Activated T-cell treated with anti-CD3 and anti-CD28 coated beads, Interleukin-2, amount 50 U/mL, for 72 hours (primary cell): Measurements from ENCODE around the gene GIMD1. TPM values are rescaled to one million over a fixed set of nuclear protein-coding genes. Genes with fewer than 3 reads are reported as not detected.
"Not testable (repeated sequence)": the region's sequence is repeated elsewhere in the genome, so short reads cannot be mapped to it uniquely, and the experiment has no call there.

Experiments
- ATAC-seq, 2 donors: fragments of 150-1000 bp; cut with Tn5 transposase; replicated peaks in 1 of 2; 2 replicates each; pipeline ENCODE4 v1.10.0; 2021; ENCODE audit warnings: moderate library complexity in 2 of 2, mild to moderate bottlenecking in 1 of 2
- DNase-seq, 2 donors: peaks; one replicate each; pipeline ENCODE4 v3.0.0; 2021 to 2022; ENCODE audit warnings: mixed read lengths in 1 of 2
- H3K27ac Mint-ChIP-seq: one replicate; pipeline ENCODE4 v1.8.0; 2022; ENCODE audit warnings: mild to moderate bottlenecking, moderate library complexity, mixed read lengths
- H3K27me3 Mint-ChIP-seq: one replicate; pipeline ENCODE4 v1.8.0; 2022; ENCODE audit warnings: low read depth, mixed read lengths
- H3K36me3 Mint-ChIP-seq, 2 donors: one replicate each; pipeline ENCODE4 v1.8.0; 2022; ENCODE audit warnings: mixed read lengths in 2 of 2, mild to moderate bottlenecking in 1 of 2; ENCODE audit not compliant: insufficient read depth in 2 of 2
- H3K4me1 Mint-ChIP-seq: one replicate; pipeline ENCODE4 v1.8.0; 2022; ENCODE audit warnings: low read depth, mixed read lengths
- H3K4me3 Mint-ChIP-seq, 2 donors: one replicate each; pipeline ENCODE4 v1.8.0; 2022; ENCODE audit warnings: mild to moderate bottlenecking in 2 of 2, mixed read lengths in 2 of 2, moderate library complexity in 2 of 2
- H3K9me3 Mint-ChIP-seq, 2 donors: one replicate each; pipeline ENCODE4 v1.8.0; 2022; ENCODE audit warnings: mixed read lengths in 2 of 2
- total RNA-seq, 2 donors: library from RNA; stranded (reverse); gene quantifications; one replicate each; pipeline ENCODE4 v1.2.3, GENCODE V29; 2022

Gene GIMD1
- total RNA-seq, 2 donors from 2014 or later: not detected

- Mint-ChIP-seq H3K36me3 (peaks cover 32 to 54% of the 10 kb centered on the region in 2 donors), H3K4me3 (no peak overlapping the region), H3K27ac (peak overlapping the region; percentile 43), H3K4me1 (peaks cover 54% of the 10 kb centered on the region), H3K27me3 (no peaks in the 10 kb centered on the region), H3K9me3 (peaks cover 5 to 11% of the 10 kb centered on the region in 2 donors)
- DNase-seq: no peak
- peak in 1 of 2 donors; percentile 51 for ATAC-seq
Measured at GRCh38 chr4:106340774-106341173, 27.8 kb downstream of the GIMD1 start.

DNA sequence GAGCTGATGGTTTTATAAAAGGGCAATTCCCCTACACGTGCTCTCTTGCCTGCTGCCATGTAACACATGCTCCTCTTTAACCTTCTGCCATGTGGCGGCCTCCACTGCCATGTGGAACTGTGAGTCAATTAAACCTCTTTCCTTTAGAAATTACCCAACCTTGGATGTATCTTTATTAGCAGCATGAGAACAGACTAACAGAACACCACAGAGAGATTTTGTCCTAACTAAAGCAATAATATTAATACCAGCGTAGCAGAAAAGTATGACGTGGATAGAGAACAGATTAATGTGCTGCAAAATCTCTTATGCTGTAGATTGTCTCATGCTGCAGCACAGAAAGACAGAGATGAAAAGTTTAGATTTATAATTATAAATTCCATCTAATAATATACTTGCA is 29.1 kb downstream of the GIMD1 start:
- H3K36me3 Mint-ChIP-seq: peaks cover 32 to 60% of the 10 kb centered on the region in 2 donors
- DNase-seq (no peak), ATAC-seq (no peak)
- H3K9me3 Mint-ChIP-seq: peaks cover 5 to 11% of the 10 kb centered on the region in 2 donors
- H3K27ac Mint-ChIP-seq: no peak overlapping the region
- H3K4me1 Mint-ChIP-seq: peaks cover 54% of the 10 kb centered on the region
- no peak overlapping the region for H3K4me3 Mint-ChIP-seq
- H3K27me3 Mint-ChIP-seq: no peaks in the 10 kb centered on the region

DNA sequence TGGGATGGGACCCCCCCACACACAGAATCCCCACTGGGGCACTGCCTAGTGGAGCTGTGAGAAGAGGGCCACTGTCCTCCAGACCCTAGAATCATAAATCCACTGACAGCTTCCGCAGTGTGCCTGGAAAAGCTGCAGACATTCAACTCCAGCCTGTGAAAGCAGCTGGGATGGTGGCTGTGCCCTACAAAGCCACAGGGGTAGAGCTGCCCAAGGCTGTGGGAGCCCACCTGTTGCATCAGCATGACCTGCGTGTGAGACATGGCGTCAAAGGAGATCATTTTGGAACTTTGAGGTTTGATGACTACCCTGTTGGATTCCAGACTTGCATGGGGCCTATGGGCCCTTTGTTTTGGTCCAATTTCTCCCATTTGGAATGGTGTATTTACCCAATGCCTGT is 29.9 kb downstream of the GIMD1 start:
- peaks cover 54% of the 10 kb centered on the region for H3K4me1 Mint-ChIP-seq
- no peak overlapping the region for H3K27ac Mint-ChIP-seq
- no peak for ATAC-seq

GRCh38 chr4:106337916-106338315 is 30.7 kb downstream of the GIMD1 start:
- H3K4me3 Mint-ChIP-seq: no peak overlapping the region
- DNase-seq: no peak
- no peak for ATAC-seq
- H3K27me3 Mint-ChIP-seq: no peaks in the 10 kb centered on the region
- H3K27ac Mint-ChIP-seq: no peak overlapping the region
- H3K4me1 Mint-ChIP-seq: peaks cover 50% of the 10 kb centered on the region
- H3K9me3 Mint-ChIP-seq: peaks cover 5 to 11% of the 10 kb centered on the region in 2 donors
- peaks cover 30 to 60% of the 10 kb centered on the region in 2 donors for H3K36me3 Mint-ChIP-seq

More for the DNA sequence above, 29.9 kb downstream of the GIMD1 start:
- peaks cover 5 to 11% of the 10 kb centered on the region in 2 donors for H3K9me3 Mint-ChIP-seq
- no peak overlapping the region for H3K4me3 Mint-ChIP-seq
- H3K27me3 Mint-ChIP-seq: no peaks in the 10 kb centered on the region
- H3K36me3 Mint-ChIP-seq: peaks cover 30 to 61% of the 10 kb centered on the region in 2 donors
- DNase-seq: no peak

DNA sequence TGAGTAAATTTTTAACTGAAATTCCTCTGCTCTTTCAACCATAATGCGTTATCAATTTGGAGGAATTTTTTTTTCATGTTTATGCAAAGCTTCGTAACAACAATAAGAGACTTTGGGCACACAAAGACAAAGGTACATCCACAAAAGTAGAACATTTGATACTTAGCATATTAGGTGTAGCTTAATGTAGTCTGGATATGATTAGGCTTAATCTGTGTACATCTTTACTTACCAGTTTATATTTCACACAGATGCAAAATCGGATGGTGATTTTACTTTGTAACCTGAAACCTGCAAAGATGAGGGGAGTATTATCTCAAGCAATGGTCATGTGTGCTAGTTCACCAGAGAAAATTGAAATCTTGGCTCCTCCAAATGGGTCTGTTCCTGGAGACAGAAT is 32.0 kb downstream of the GIMD1 start:
- no peaks in the 10 kb centered on the region for H3K27me3 Mint-ChIP-seq
- ATAC-seq (no peak), DNase-seq (no peak)
- H3K4me3 Mint-ChIP-seq: no peak overlapping the region
- peaks cover 29 to 60% of the 10 kb centered on the region in 2 donors for H3K36me3 Mint-ChIP-seq
- peaks cover 39% of the 10 kb centered on the region for H3K4me1 Mint-ChIP-seq
- H3K27ac Mint-ChIP-seq: no peak overlapping the region
- peaks cover 5 to 11% of the 10 kb centered on the region in 2 donors for H3K9me3 Mint-ChIP-seq

DNA sequence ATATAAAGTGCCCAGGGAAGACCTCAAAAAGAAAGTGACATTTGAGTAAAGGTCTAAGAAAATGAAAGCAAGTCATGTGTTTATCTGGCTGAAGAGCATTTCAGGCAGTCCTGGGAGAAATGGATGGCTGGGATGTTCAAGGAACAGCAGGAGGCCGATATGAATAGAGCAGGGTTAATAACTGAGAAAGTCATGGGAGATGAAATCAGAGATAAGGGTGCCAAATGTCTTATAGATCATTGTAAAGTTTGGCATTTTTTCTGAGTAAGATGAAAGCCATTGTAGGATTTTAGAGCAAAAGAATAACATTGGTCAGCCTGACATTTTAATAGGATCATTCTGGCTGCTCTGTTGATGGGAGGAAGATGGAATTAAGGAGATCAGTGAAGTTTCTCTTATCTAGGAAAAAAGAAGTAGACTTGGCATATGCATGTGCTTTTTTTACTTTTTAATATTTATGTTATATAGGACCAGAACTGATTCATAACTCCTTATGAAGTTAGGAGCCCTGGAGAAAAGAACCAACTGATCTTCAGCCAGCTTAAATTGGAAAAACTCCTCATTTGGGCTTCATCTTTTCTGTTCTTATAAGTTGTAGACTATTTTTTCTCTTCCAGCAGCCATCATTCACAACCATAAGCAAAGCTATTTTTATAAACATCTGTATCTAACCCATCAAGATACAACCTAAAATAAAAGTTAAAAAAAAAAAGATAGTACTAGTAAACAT is 33.7 kb downstream of the GIMD1 start:
- H3K4me3 Mint-ChIP-seq: no peak overlapping the region
- DNase-seq: no peak
- H3K9me3 Mint-ChIP-seq: peaks cover 5 to 8% of the 10 kb centered on the region in 2 donors
- no peaks in the 10 kb centered on the region for H3K27me3 Mint-ChIP-seq
- H3K36me3 Mint-ChIP-seq: peaks cover 19 to 56% of the 10 kb centered on the region in 2 donors
- no peak for ATAC-seq
- peaks cover 22% of the 10 kb centered on the region for H3K4me1 Mint-ChIP-seq
- H3K27ac Mint-ChIP-seq: peak overlapping the region; percentile 29

GRCh38 chr4:106333186-106333585 is 35.4 kb downstream of the GIMD1 start:
- Mint-ChIP-seq H3K36me3 (peaks cover 12 to 46% of the 10 kb centered on the region in 2 donors), H3K9me3 (peaks cover 5 to 8% of the 10 kb centered on the region in 2 donors), H3K4me3 (no peak overlapping the region), H3K4me1 (peaks cover 9% of the 10 kb centered on the region), H3K27me3 (no peaks in the 10 kb centered on the region), H3K27ac (no peak overlapping the region)
- DNase-seq (no peak), ATAC-seq (no peak)

DNA sequence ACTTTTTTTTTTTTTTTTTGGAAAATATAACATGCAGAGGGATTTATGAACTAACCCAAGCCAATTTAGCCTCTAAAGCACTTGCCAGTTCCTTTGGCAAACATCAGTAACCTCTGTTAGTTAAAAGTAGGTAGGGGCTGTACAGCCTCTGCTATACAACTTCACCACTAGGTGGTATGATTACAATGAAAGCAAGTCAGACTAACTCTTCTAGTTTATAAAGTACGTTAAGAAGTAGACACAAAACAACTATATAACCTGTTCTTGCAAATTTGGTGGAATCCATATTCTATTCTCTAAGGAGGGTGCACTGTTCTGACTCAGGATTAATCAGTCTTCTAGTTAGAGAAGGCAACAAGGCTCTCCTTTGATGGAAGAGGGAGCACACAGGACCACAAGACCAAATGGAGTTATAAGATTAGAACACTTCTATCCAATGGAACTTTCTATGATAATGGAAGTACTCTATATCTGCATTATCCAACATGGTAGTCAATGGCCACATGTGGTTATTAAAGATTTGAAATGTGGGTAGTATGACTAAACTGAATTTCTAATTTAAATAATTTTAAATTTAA is 39.4 kb downstream of the GIMD1 start:
- DNase-seq: no peak
- Mint-ChIP-seq H3K4me3 (no peak overlapping the region), H3K9me3 (no peaks in the 10 kb centered on the region), H3K27me3 (no peaks in the 10 kb centered on the region), H3K36me3 (peaks cover 0 to 28% of the 10 kb centered on the region in 2 donors), H3K27ac (no peak overlapping the region), H3K4me1 (no peaks in the 10 kb centered on the region)
- ATAC-seq: peak; percentile 57 to 69

GRCh38 chr4:106325800-106326199 is 42.8 kb downstream of the GIMD1 start:
- H3K27ac Mint-ChIP-seq: no peak overlapping the region
- no peaks in the 10 kb centered on the region for H3K9me3 Mint-ChIP-seq
- peaks cover 2 to 29% of the 10 kb centered on the region in 2 donors for H3K36me3 Mint-ChIP-seq
- H3K4me1 Mint-ChIP-seq: peaks cover 16% of the 10 kb centered on the region
- H3K4me3 Mint-ChIP-seq: no peak overlapping the region
- no peaks in the 10 kb centered on the region for H3K27me3 Mint-ChIP-seq
- no peak for ATAC-seq
- DNase-seq: no peak

DNA sequence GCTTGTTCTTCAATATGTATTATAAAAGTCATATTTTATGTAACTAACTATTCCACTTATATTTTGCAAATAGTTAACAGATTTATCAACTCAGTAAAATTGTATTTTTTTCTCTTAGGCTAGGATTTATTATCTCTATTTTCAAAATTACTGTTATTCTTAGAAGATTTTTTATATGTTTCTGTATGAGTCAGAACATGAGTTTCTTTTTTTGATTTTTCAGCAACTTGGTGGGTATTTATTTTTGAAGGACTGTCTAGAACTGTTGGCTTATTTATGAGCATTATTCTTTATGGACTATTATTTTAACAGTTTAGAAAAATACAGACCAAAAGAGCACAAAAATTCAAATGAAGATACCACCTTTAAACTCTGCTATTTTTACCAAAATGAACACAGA is 45.5 kb downstream of the GIMD1 start:
- DNase-seq (no peak), ATAC-seq (no peak)
- Mint-ChIP-seq H3K36me3 (peaks cover 2 to 28% of the 10 kb centered on the region in 2 donors), H3K27me3 (no peaks in the 10 kb centered on the region), H3K4me3 (no peak overlapping the region), H3K4me1 (peaks cover 16% of the 10 kb centered on the region), H3K27ac (peak overlapping the region; percentile 33), H3K9me3 (no peaks in the 10 kb centered on the region)

GRCh38 chr4:106321814-106322213 is 46.8 kb downstream of the GIMD1 start:
- H3K27me3 Mint-ChIP-seq, H3K9me3 Mint-ChIP-seq, H3K27ac Mint-ChIP-seq, ATAC-seq, DNase-seq: not testable (repeated sequence)
- Mint-ChIP-seq H3K36me3 (peaks cover 2 to 20% of the 10 kb centered on the region in 2 donors), H3K4me1 (peaks cover 16% of the 10 kb centered on the region), H3K4me3 (peak overlapping the region in 1 of 2 donors; percentile 29)

GRCh38 chr4:106321168-106321567 is 47.4 kb downstream of the GIMD1 start:
- not testable (repeated sequence) for H3K27ac Mint-ChIP-seq, H3K4me3 Mint-ChIP-seq, ATAC-seq, DNase-seq, H3K9me3 Mint-ChIP-seq, H3K27me3 Mint-ChIP-seq
- Mint-ChIP-seq H3K36me3 (peaks cover 2 to 20% of the 10 kb centered on the region in 2 donors), H3K4me1 (peaks cover 16% of the 10 kb centered on the region)

GRCh38 chr4:106320235-106320634 is 48.3 kb downstream of the GIMD1 start:
- peaks cover 18% of the 10 kb centered on the region for H3K4me1 Mint-ChIP-seq
- no peaks in the 10 kb centered on the region for H3K27me3 Mint-ChIP-seq
- H3K27ac Mint-ChIP-seq: no peak overlapping the region
- H3K4me3 Mint-ChIP-seq: no peak overlapping the region
- H3K9me3 Mint-ChIP-seq: no peaks in the 10 kb centered on the region
- ATAC-seq: no peak
- DNase-seq: no peak
- peaks cover 4 to 20% of the 10 kb centered on the region in 2 donors for H3K36me3 Mint-ChIP-seq
